Fibroblast of lung (primary cell): ENCODE data around the gene GMNN.

Experiments
- EZH2 ChIP-seq: IDR thresholded peaks from 2 replicates; pipeline ENCODE4 v1.5.1; 2012; ENCODE audit warnings: low read length, control low read depth, mild to moderate bottlenecking; ENCODE audit errors: missing control alignments
- TF ChIP-seq, protein P1 (sequence below), 2 donors: IDR thresholded peaks in 1 of 2; conservative IDR thresholded peaks in 1 of 2; 1 replicate in 1 of 2; 2 replicates in 1 of 2; pipeline ENCODE4 v1.5.1; 2011 to 2012; ENCODE audit warnings: low read length in 2 of 2, control low read depth in 1 of 2, inconsistent platforms in 1 of 2, low read depth in 1 of 2, mild to moderate bottlenecking in 1 of 2

DNA sequence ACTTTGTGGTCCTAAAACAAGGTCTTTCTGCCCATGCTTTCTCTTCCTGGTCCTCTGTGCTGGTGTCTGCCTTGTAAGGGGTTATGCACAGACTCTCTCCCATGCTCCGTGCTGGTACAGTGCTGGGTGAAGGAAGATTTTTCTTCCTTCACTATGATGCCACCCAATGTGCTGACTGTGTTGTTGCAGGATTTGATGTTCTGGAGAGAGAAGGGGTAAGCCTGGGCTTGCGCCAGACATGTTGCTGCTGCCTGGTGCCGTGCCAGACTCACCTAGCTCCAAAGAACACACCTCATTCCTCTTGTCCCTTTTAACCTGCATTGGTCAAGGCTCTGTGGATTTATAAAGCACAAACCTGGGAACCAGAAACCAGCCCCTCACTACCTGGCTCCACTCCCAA, 52.4 kb downstream of the GMNN start:
- TF ChIP-seq, protein P1, sequence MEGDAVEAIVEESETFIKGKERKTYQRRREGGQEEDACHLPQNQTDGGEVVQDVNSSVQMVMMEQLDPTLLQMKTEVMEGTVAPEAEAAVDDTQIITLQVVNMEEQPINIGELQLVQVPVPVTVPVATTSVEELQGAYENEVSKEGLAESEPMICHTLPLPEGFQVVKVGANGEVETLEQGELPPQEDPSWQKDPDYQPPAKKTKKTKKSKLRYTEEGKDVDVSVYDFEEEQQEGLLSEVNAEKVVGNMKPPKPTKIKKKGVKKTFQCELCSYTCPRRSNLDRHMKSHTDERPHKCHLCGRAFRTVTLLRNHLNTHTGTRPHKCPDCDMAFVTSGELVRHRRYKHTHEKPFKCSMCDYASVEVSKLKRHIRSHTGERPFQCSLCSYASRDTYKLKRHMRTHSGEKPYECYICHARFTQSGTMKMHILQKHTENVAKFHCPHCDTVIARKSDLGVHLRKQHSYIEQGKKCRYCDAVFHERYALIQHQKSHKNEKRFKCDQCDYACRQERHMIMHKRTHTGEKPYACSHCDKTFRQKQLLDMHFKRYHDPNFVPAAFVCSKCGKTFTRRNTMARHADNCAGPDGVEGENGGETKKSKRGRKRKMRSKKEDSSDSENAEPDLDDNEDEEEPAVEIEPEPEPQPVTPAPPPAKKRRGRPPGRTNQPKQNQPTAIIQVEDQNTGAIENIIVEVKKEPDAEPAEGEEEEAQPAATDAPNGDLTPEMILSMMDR (conservative IDR thresholded peaks at IDR 0.05 in 1 of 2, IDR thresholded peaks at IDR 0.05 in 1 of 2; ENCODE audit: low read depth in 1 of 2, low read length in 2 of 2): no peak
- TF ChIP-seq EZH2: no peak
